Memory B cell (primary cell): ENCODE measurements around the gene NOXA1.
"Not testable (repeated sequence)": the region's sequence is repeated elsewhere in the genome, so short reads cannot be mapped to it uniquely, and the experiment has no call there.

Source experiments
- ATAC-seq: fragments of 150-1000 bp; cut with Tn5 transposase; 2 replicates; pipeline ENCODE4 v1.10.0; 2021; ENCODE audit warnings: low read depth, mild to moderate bottlenecking, moderate library complexity
- DNase-seq, 2 donors: peaks; one replicate each; pipeline ENCODE4 v3.0.0; 2022; ENCODE audit warnings: low spot score in 2 of 2
- H3K27ac Mint-ChIP-seq: one replicate; pipeline ENCODE4 v1.8.0; 2022; ENCODE audit warnings: mild to moderate bottlenecking, moderate library complexity, mixed read lengths
- H3K27me3 Mint-ChIP-seq: one replicate; pipeline ENCODE4 v1.8.0; 2022; ENCODE audit warnings: mixed read lengths
- H3K36me3 Mint-ChIP-seq: one replicate; pipeline ENCODE4 v1.8.0; 2022; ENCODE audit warnings: mild to moderate bottlenecking, mixed read lengths
- H3K4me1 Mint-ChIP-seq: one replicate; pipeline ENCODE4 v1.8.0; 2022; ENCODE audit warnings: mixed read lengths
- H3K4me3 Mint-ChIP-seq: one replicate; pipeline ENCODE4 v1.8.0; 2022; ENCODE audit warnings: mild to moderate bottlenecking, moderate library complexity, mixed read lengths
- H3K9me3 Mint-ChIP-seq: one replicate; pipeline ENCODE4 v1.8.0; 2022; ENCODE audit warnings: mixed read lengths

The NOXA1 gene

DNA sequence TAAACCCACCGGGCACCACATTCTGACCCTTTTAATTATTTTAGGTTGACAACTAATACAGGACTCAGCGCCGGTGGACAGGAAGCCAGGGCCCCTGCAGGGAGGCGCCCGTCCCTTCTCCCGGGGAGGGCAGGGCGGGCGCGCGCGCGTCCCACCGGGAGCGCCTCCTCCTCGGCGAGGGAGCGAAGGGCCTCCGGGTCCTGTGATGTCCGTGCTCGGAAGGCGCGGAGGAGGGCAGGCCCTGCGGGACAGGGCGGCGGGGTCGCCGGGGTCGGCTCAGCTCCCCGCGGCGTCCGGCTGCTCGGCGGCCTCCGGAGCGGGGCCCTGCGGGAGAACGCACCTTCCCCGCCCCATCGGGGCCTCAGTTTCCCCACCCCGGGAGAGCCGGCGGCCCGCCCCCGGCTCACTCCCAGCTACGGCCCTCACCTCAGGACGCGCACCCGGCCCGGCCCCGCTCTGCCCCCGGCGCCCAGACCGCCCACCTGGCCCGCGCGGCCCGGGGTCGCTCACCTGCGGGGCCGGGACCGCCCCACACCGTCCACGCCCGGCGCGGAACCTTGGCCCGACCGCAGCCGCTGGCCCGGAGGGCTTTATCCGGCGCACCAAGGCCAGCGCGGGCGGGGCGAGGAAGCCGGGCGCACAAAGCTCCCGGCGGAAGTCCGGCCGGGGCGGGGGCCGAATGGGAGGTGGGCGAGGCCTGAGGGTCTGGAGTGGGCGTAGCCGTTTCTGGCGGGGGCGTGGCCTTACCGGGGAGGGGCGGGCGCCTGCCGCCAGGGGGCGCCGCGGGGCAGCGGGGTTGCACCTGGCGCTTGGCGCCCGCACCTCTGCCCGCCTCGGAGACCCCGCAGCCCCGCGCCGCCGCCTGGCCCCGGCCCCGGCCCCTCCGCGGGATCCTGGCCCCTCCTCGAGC is at the start of gene NOXA1, which contains the start of gene EXD3:
NOXA1 (plus strand) TSS at position 790 of the 910 bp plus-strand sequence. CDS start 137 bp downstream, outside the sequence.
EXD3 (minus strand) TSS at position 559 of the 910 bp plus-strand sequence. CDS start 27,805 bp downstream, outside the sequence.
- no peaks in the 10 kb centered on the region for H3K9me3 Mint-ChIP-seq
- peak; percentile 93 for ATAC-seq
- peak within 1 kb of the TSS; percentile 79 for H3K4me3 Mint-ChIP-seq
- H3K4me1 Mint-ChIP-seq, result peaks cover 6% of the 10 kb centered on the region
- H3K27ac Mint-ChIP-seq, result peak within 1 kb of the TSS; percentile 74
- H3K27me3 Mint-ChIP-seq, result no peaks in the 10 kb centered on the region
- peak; percentile 97 to 98 for DNase-seq
- no peaks in the 10 kb centered on the region for H3K36me3 Mint-ChIP-seq

DNA sequence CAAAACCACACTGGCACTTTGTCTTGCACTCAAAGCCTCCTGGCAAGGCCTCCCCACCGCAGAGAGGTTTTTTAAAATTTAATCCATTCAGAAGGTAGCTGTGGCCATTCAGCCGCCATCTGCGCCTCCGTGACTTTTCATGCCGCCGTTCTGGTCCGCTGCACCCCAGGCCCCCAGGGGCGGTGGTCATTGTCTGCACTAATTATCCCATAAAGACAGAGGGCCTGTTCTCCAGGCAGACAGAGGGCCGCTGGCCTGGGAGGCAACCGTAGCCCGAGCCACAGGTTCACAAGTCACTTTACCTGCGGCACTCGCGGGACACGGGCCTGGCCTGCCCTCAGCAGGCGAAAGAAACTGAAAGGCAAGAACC is 49.6 kb upstream of the NOXA1 start:
- no peak overlapping the region for H3K27ac Mint-ChIP-seq
- ATAC-seq (no peak), DNase-seq (no peak)
- H3K9me3 Mint-ChIP-seq, result no peaks in the 10 kb centered on the region
- no peaks in the 10 kb centered on the region for H3K27me3 Mint-ChIP-seq
- peaks cover 3% of the 10 kb centered on the region for H3K4me1 Mint-ChIP-seq
- H3K4me3 Mint-ChIP-seq, result no peak overlapping the region
- peaks cover 6% of the 10 kb centered on the region for H3K36me3 Mint-ChIP-seq

DNA sequence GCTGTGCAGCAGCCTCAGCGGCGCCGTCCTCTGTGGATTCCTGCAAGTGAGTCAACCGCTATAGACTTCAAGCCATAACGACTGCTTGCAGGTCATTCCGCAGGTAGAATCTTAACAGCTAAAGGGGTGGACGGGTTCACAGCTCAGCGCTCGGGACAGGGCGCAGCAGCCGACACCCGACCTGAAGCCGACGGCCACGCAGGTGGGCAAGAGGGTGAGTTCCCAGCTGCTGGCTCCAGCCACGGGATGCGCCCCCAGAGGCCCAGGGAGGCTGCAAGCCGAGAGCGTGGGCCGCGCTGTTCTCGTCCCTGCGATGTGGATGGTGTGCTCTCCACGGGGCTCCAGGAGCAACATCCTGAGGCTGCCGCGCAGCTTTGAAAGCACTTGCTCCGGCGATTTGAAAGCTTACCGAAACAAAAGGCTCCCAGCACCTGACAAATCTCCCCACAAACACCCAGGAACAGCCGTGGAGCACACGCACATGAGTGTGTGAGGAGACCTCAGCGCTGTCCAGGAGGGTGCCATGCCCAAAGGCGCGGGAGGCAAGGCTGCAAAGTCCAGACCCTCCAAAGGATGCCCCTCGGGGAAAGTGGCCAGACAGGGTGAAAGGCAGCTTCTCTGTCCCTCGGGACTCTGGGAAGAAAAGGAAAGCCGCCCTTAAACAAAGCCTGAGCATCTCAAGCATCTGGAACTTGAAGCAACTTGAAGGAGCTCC is 48.9 kb upstream of the NOXA1 start:
- no peak for ATAC-seq
- no peak overlapping the region for H3K27ac Mint-ChIP-seq
- peaks cover 8% of the 10 kb centered on the region for H3K36me3 Mint-ChIP-seq
- H3K9me3 Mint-ChIP-seq, result no peaks in the 10 kb centered on the region
- peaks cover 3% of the 10 kb centered on the region for H3K4me1 Mint-ChIP-seq
- no peaks in the 10 kb centered on the region for H3K27me3 Mint-ChIP-seq
- no peak overlapping the region for H3K4me3 Mint-ChIP-seq
- DNase-seq, result no peak

DNA sequence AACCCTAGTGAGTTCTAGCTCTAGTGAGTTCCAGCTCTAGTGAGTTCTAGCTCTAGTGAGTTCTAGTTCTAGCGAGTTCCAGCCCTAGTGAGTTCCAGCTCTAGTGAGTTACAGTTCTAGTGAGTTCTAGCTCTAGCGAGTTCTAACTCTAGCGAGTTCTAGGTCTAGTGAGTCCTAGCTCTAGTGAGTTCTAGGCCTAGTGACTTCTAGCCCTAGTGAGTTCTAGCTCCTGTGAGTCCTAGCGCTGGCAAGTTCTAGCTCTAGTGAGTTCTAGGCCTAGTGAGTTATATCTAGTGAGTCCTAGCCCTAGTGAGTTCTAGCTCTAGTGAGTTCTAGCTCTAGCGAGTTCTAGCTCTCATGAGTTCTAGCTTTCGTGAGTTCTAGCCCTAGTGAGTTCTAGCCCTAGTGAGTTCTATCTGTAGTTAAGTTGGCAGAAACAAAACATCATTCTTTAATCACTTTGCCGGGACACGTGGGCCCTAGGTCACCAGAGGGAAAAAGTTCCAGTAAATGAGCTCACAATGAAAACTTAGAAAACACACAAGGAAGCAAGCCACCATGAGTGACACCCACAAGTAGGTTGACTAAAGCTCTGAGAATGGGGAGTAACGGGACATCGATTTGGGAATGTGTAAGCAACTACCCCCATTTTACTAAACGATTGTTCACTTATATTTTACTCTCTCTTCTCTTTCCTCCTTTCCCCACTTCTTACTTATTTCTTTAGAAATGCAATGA is 47.7 kb upstream of the NOXA1 start:
- Mint-ChIP-seq H3K4me1 (peaks cover 3% of the 10 kb centered on the region), H3K4me3 (no peak overlapping the region), H3K36me3 (peaks cover 8% of the 10 kb centered on the region), H3K27ac (no peak overlapping the region), H3K27me3 (no peaks in the 10 kb centered on the region), H3K9me3 (no peaks in the 10 kb centered on the region)
- no peak for ATAC-seq
- no peak for DNase-seq

- Mint-ChIP-seq H3K27me3 (no peaks in the 10 kb centered on the region), H3K4me3 (no peak overlapping the region), H3K36me3 (peaks cover 8% of the 10 kb centered on the region), H3K9me3 (no peaks in the 10 kb centered on the region), H3K4me1 (peaks cover 3% of the 10 kb centered on the region), H3K27ac (no peak overlapping the region)
- ATAC-seq (no peak), DNase-seq (no peak)
Observed at GRCh38 chr9:137376386-137376785, 46.8 kb upstream of the NOXA1 start.

GRCh38 chr9:137378688-137379410 is 44.3 kb upstream of the NOXA1 start:
- H3K4me3 Mint-ChIP-seq, DNase-seq, ATAC-seq, H3K27ac Mint-ChIP-seq, H3K9me3 Mint-ChIP-seq, H3K36me3 Mint-ChIP-seq, H3K27me3 Mint-ChIP-seq, H3K4me1 Mint-ChIP-seq: not testable (repeated sequence)

DNA sequence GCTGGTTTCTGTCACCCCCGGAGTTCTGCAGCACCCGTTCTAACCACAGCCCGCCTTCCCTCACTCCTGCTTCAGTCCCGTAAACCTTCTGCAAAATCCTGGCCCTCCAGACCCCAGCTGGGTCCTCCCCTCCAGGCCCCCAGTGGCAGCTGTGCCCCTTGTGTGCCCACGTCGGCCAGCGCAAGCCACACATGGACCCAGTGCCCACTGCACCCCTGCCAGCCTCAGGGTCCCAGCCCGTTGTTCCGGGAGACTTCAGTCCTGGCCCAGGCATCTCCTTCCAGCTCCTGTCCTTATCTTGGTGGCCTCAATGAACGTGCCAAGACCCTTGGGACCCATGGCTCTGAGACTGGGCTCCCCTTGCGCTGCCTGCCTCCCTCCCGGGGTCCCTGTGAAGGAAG is 43.4 kb upstream of the NOXA1 start:
- ATAC-seq, result no peak
- H3K9me3 Mint-ChIP-seq, result no peaks in the 10 kb centered on the region
- no peak for DNase-seq
- peaks cover 5% of the 10 kb centered on the region for H3K36me3 Mint-ChIP-seq
- H3K4me1 Mint-ChIP-seq, result peaks cover 3% of the 10 kb centered on the region
- no peaks in the 10 kb centered on the region for H3K27me3 Mint-ChIP-seq
- H3K4me3 Mint-ChIP-seq, result no peak overlapping the region
- H3K27ac Mint-ChIP-seq, result no peak overlapping the region

DNA sequence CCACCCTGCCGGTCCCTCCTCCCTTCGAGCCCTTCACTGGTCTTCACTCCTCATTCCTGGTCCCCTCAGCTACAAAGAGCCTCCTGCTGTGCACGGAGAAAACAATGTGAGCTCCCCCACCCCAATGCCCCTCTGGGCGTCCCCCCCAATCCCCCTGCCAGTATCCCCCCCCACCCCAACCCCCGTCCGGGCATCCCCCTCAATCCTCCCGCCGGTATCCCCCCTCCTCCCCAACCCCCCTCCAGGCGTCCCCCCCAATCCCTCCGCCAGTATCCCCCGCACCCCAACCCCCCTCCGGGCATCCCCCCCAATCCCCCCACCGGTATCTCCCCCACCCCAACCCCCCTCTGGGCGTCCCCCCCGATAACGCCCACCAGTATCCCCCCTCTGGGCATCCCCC is 43.0 kb upstream of the NOXA1 start:
- Mint-ChIP-seq H3K4me3 (no peak overlapping the region), H3K36me3 (peaks cover 5% of the 10 kb centered on the region)
- no peak for ATAC-seq

GRCh38 chr9:137380606-137381005 is 42.6 kb upstream of the NOXA1 start:
- H3K4me3 Mint-ChIP-seq, result no peak overlapping the region
- DNase-seq, result no peak
- H3K36me3 Mint-ChIP-seq, result peaks cover 5% of the 10 kb centered on the region
- H3K9me3 Mint-ChIP-seq, result no peaks in the 10 kb centered on the region
- no peak overlapping the region for H3K27ac Mint-ChIP-seq
- H3K27me3 Mint-ChIP-seq, result no peaks in the 10 kb centered on the region
- H3K4me1 Mint-ChIP-seq, result peaks cover 3% of the 10 kb centered on the region
- no peak for ATAC-seq

More for the DNA sequence above, 43.0 kb upstream of the NOXA1 start:
- H3K4me1 Mint-ChIP-seq, result peaks cover 3% of the 10 kb centered on the region
- no peaks in the 10 kb centered on the region for H3K27me3 Mint-ChIP-seq
- H3K27ac Mint-ChIP-seq, result no peak overlapping the region
- no peak for DNase-seq
- no peaks in the 10 kb centered on the region for H3K9me3 Mint-ChIP-seq

- Mint-ChIP-seq H3K4me1 (peaks cover 3% of the 10 kb centered on the region), H3K27me3 (no peaks in the 10 kb centered on the region), H3K9me3 (no peaks in the 10 kb centered on the region), H3K4me3 (no peak overlapping the region), H3K36me3 (peaks cover 5% of the 10 kb centered on the region), H3K27ac (no peak overlapping the region)
- ATAC-seq, result no peak
- DNase-seq, result no peak
Observed at GRCh38 chr9:137381501-137382443, 41.4 kb upstream of the NOXA1 start.

GRCh38 chr9:137382444-137383080 is 40.6 kb upstream of the NOXA1 start:
- H3K9me3 Mint-ChIP-seq, result no peaks in the 10 kb centered on the region
- no peak overlapping the region for H3K27ac Mint-ChIP-seq
- no peak for ATAC-seq
- H3K27me3 Mint-ChIP-seq, result no peaks in the 10 kb centered on the region
- H3K4me1 Mint-ChIP-seq, result peaks cover 3% of the 10 kb centered on the region
- peaks cover 5% of the 10 kb centered on the region for H3K36me3 Mint-ChIP-seq
- no peak overlapping the region for H3K4me3 Mint-ChIP-seq
- DNase-seq, result no peak

DNA sequence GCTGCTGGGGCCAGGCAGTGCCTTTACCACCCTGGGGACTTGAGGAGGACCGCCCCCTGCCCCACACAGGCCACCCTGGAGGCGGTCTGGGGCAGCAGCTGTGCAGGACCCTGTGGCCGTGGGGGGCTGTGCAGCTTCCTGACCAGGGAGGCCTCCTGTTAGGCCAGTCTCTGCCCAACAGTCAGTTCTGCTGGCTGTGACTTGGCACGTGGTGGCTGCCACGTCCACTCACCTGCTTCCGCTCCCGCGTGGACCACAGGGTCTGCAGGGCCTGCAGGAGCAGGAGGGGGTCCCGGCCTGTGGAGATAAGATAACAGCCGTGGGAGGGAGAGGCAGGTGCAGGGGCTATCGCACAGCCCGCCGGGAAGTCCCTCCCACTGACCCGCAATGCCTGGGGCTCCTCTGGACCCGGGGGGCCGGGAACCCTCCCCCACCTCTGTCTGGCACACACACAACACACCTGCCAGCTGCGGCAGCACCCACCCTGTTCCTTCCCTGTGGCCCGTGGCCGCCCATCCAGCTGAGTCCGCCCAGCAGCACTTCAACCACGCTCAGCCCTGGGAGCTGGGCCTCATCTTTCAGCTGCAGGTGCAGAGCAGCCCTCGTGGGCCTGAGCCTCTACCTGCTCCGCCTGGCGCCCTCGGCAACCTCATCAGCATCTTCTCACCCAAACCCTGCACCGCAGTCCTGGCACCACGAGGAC is 40.0 kb upstream of the NOXA1 start:
- no peak overlapping the region for H3K27ac Mint-ChIP-seq
- no peak overlapping the region for H3K4me3 Mint-ChIP-seq
- no peak for DNase-seq
- H3K27me3 Mint-ChIP-seq, result no peaks in the 10 kb centered on the region
- H3K4me1 Mint-ChIP-seq, result peaks cover 3% of the 10 kb centered on the region
- ATAC-seq, result no peak
- peaks cover 5% of the 10 kb centered on the region for H3K36me3 Mint-ChIP-seq
- H3K9me3 Mint-ChIP-seq, result no peaks in the 10 kb centered on the region
